Nephron progenitor cell (in vitro differentiated cells): ENCODE measurements around the gene RDX.

Experiments
- DNase-seq: peaks from one replicate; pipeline ENCODE4 v3.0.0; 2021
- H3K27ac Mint-ChIP-seq: 2 replicates; pipeline ENCODE4 v1.8.0; 2021; ENCODE audit warnings: mild to moderate bottlenecking, moderate library complexity, mixed read lengths
- H3K27me3 Mint-ChIP-seq: 2 replicates; pipeline ENCODE4 v1.8.0; 2021; ENCODE audit warnings: mild to moderate bottlenecking, low read depth, mixed read lengths; ENCODE audit not compliant: poor library complexity
- H3K36me3 Mint-ChIP-seq: 2 replicates; pipeline ENCODE4 v1.8.0; 2021; ENCODE audit warnings: low read depth, mixed read lengths
- H3K4me1 Mint-ChIP-seq: 2 replicates; pipeline ENCODE4 v1.8.0; 2021; ENCODE audit warnings: mixed read lengths
- H3K4me3 Mint-ChIP-seq: 2 replicates; pipeline ENCODE4 v1.8.0; 2021; ENCODE audit warnings: mild to moderate bottlenecking, moderate library complexity, mixed read lengths
- H3K9me3 Mint-ChIP-seq: 2 replicates; pipeline ENCODE4 v1.8.0; 2021; ENCODE audit warnings: mild to moderate bottlenecking, moderate library complexity, mixed read lengths
- CTCF ChIP-seq: fragments of 200-600 bp; sonication (generic); IDR thresholded peaks from 2 replicates; pipeline ENCODE4 v1.5.0; 2021; ENCODE audit warnings: antibody characterized with exemption

Gene RDX

DNA sequence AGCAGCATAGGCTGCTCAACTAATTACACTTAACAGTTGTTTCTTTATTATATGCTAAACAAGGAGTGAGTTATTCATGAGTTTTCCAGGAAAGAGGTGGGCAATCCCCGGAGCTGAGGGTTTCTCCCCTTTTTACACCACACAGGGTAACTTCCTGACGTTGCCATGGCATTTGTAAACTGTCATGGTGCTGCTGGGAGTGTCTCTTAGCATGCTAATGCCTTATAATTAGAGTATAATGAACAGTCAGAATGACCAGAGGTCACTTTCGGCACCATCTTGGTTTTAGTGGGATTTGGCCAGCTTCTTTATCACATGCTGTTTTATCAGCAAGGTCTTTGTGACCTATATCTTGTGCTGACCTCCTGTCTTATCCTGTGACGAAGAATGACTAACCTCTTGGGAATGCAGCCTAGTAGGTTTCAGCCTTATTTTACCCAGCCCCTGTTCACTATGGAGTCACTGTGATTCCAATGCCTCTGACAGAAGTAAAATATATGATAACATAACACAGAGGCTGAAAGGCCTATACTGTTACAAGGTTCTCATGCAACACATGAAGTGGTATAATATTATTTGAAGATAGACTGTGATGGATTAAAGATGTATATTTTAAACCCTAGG lies 41.3 kb upstream of the RDX start:
- TF ChIP-seq CTCF = no peak
- Mint-ChIP-seq H3K27ac (no peak overlapping the region), H3K4me3 (no peak overlapping the region), H3K36me3 (no peaks in the 10 kb centered on the region), H3K27me3 (peaks cover 3% of the 10 kb centered on the region), H3K4me1 (no peaks in the 10 kb centered on the region), H3K9me3 (peaks cover 6% of the 10 kb centered on the region)
- DNase-seq = no peak

- H3K27me3 Mint-ChIP-seq = peaks cover 3% of the 10 kb centered on the region
- no peak overlapping the region for H3K4me3 Mint-ChIP-seq
- TF ChIP-seq CTCF = no peak
- H3K36me3 Mint-ChIP-seq = peaks cover under 1% of the 10 kb centered on the region
- H3K4me1 Mint-ChIP-seq = no peaks in the 10 kb centered on the region
- no peak for DNase-seq
- no peak overlapping the region for H3K27ac Mint-ChIP-seq
- peaks cover 19% of the 10 kb centered on the region for H3K9me3 Mint-ChIP-seq
Measured at GRCh38 chr11:110336054-110336453, 39.6 kb upstream of the RDX start.

- H3K9me3 Mint-ChIP-seq = peaks cover 26% of the 10 kb centered on the region
- no peak for DNase-seq
- no peak overlapping the region for H3K27ac Mint-ChIP-seq
- peaks cover 7% of the 10 kb centered on the region for H3K36me3 Mint-ChIP-seq
- peaks cover 3% of the 10 kb centered on the region for H3K27me3 Mint-ChIP-seq
- no peak overlapping the region for H3K4me3 Mint-ChIP-seq
- no peak for TF ChIP-seq CTCF
- H3K4me1 Mint-ChIP-seq = no peaks in the 10 kb centered on the region
Measured at GRCh38 chr11:110335358-110335757, 38.9 kb upstream of the RDX start.

GRCh38 chr11:110331626-110332025 lies 35.2 kb upstream of the RDX start:
- no peak for DNase-seq
- Mint-ChIP-seq H3K27me3 (peaks cover 3% of the 10 kb centered on the region), H3K4me3 (no peak overlapping the region), H3K9me3 (peaks cover 46% of the 10 kb centered on the region), H3K4me1 (no peaks in the 10 kb centered on the region), H3K36me3 (peaks cover 7% of the 10 kb centered on the region), H3K27ac (no peak overlapping the region)
- no peak for TF ChIP-seq CTCF

GRCh38 chr11:110329445-110329844 lies 33.0 kb upstream of the RDX start:
- peaks cover 58% of the 10 kb centered on the region for H3K9me3 Mint-ChIP-seq
- DNase-seq = no peak
- no peaks in the 10 kb centered on the region for H3K4me1 Mint-ChIP-seq
- H3K4me3 Mint-ChIP-seq = no peak overlapping the region
- H3K27ac Mint-ChIP-seq = no peak overlapping the region
- H3K27me3 Mint-ChIP-seq = peaks cover 6% of the 10 kb centered on the region
- peaks cover 7% of the 10 kb centered on the region for H3K36me3 Mint-ChIP-seq
- TF ChIP-seq CTCF = no peak

DNA sequence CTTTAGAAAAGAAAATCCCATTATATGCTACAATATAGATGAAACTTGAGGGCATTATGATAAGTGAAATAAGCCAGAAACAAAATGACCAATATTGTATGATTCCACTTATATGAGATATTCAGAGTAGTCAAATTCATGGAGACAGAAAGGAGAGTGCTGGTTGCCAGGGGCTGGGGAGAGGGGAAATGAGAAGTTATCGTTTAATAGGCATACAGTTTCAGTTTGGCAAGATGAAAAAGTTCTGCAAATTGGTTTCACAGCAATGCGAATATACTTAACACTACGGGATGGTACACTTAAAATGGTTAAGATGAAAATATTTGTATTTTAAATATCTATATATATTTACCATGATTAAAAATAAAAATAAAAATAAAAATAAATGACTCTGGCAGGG lies 31.1 kb upstream of the RDX start:
- no peak overlapping the region for H3K27ac Mint-ChIP-seq
- H3K9me3 Mint-ChIP-seq = peaks cover 52% of the 10 kb centered on the region
- no peaks in the 10 kb centered on the region for H3K4me1 Mint-ChIP-seq
- no peak for TF ChIP-seq CTCF
- peaks cover 8% of the 10 kb centered on the region for H3K27me3 Mint-ChIP-seq
- H3K36me3 Mint-ChIP-seq = peaks cover 7% of the 10 kb centered on the region
- H3K4me3 Mint-ChIP-seq = no peak overlapping the region
- no peak for DNase-seq
